ENCODE data around the gene RFX1.

DNA sequence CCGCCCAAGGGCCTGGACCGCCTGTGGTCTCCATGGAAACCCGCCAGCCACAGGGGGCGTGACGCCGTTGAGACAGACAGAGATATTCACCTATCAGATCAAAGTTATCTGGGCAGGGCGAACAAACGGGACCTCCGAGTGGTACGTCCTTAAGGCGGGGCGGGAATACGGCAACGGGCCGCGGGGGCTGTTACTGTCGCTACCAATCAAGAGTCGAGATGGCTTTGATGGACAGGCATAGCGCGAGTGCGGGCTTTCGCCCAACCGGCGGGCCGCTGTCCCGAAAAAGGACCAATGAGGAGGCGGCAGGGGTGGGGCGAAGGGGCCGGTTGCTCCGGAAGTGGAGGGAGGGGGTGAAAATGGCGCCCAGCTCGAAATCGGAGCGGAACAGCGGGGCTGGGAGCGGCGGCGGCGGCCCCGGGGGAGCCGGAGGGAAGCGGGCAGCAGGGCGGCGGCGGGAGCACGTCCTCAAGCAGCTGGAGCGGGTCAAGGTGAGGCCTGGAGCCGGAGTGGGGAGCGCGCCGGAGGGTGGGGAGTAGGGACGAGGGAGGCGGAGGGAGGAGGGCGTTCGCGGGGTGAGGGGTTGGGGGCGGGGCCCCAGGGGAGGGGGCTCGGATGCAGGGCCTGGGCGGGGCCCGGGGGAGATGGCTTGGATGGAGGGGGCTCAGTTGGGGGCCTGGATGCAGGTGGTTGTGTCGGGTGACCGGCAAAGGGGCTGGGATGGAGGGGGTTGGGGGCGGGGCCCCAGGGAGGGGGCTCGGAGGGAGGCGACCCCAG is 53.8 kb downstream of the RFX1 start, which contains the start of gene DCAF15:
- TF ChIP-seq EZH2 (IDR thresholded peaks at IDR 0.05; ENCODE audit: borderline replicate concordance) (no peak), CTCF (IDR thresholded peaks at IDR 0.05; ENCODE audit: poor library complexity) (no peak), EZH2phosphoT487 (IDR thresholded peaks at IDR 0.05; ENCODE audit: low read depth, severe bottlenecking, unreplicated experiment) (no peak)

All from hepatocyte (in vitro differentiated cells).